T follicular helper cell (primary cell): ENCODE data around the gene NELFB.

ENCODE experiments used
- DNase-seq: peaks from one replicate; pipeline ENCODE4 v3.0.0-alpha.2; 2020; ENCODE audit warnings: low read depth

NELFB gene

GRCh38 chr9:137281345-137282116, 26.4 kb downstream of the NELFB start:
- no peak for DNase-seq

- no peak for DNase-seq
Observed at GRCh38 chr9:137286975-137287383, 31.9 kb downstream of the NELFB start.

GRCh38 chr9:137293094-137293481, 38.0 kb downstream of the NELFB start:
- no peak for DNase-seq

GRCh38 chr9:137293482-137294090, 38.5 kb downstream of the NELFB start:
- no peak for DNase-seq

- no peak for DNase-seq
Observed at GRCh38 chr9:137294091-137294680, 39.1 kb downstream of the NELFB start.

- DNase-seq = no peak
Observed at GRCh38 chr9:137294681-137295237, 39.6 kb downstream of the NELFB start.

- DNase-seq = no peak
Observed at GRCh38 chr9:137295238-137295811, 40.2 kb downstream of the NELFB start.

GRCh38 chr9:137295849-137296669, 40.9 kb downstream of the NELFB start:
- no peak for DNase-seq

- no peak for DNase-seq
Observed at GRCh38 chr9:137296670-137297664, 41.8 kb downstream of the NELFB start.

- no peak for DNase-seq
Observed at GRCh38 chr9:137297966-137298365, 42.8 kb downstream of the NELFB start.

- DNase-seq = no peak
Observed at GRCh38 chr9:137298401-137299202, 43.5 kb downstream of the NELFB start.

GRCh38 chr9:137299203-137299565, 44.1 kb downstream of the NELFB start:
- no peak for DNase-seq

- DNase-seq = no peak
Observed at GRCh38 chr9:137299938-137300337, 44.8 kb downstream of the NELFB start.

GRCh38 chr9:137300567-137301080, 45.5 kb downstream of the NELFB start:
- no peak for DNase-seq

- DNase-seq = no peak
Observed at GRCh38 chr9:137301081-137301947, 46.2 kb downstream of the NELFB start.

GRCh38 chr9:137302118-137302448, 47.0 kb downstream of the NELFB start, which contains the start of gene NRARP:
Gene NRARP, minus strand, starts transcription at chr9:137302271. Its CDS starts 343 bp downstream, at chr9:137301928.
- peak; percentile 87 for DNase-seq

- DNase-seq = no peak
Observed at GRCh38 chr9:137302449-137303150, 47.5 kb downstream of the NELFB start.
